ENCODE data around the gene TIMP2. TPM values are rescaled to one million over a fixed set of nuclear protein-coding genes. Genes with fewer than 3 reads are reported as not detected.

TIMP2 gene
- total and polyA plus RNA-seq, 2 of the 4 experiments (the other 2 are of a cell fraction) = 43.9 to 416 TPM

- no TSS peak for BruUV-seq (replicated peaks)
- dilution Hi-C loops (cut with HindIII; ENCODE audit: low sequenced_read_pairs, unreplicated experiment) = no loop called here
- Histone ChIP-seq H4K5ac (ENCODE audit: low read depth, low read length) (no peak overlapping the region), H3K56ac (ENCODE audit: extremely low read depth, insufficient read depth, low read length) (no peak overlapping the region), H2BK15ac (ENCODE audit: low read depth, low read length) (no peak overlapping the region), H3K9ac (ENCODE audit: low read depth, low read length) (no peak overlapping the region), H3K9me3 (ENCODE audit: control insufficient read depth, insufficient read depth, low read length) (no peaks in the 10 kb centered on the region), H3K4me1 (ENCODE audit: control insufficient read depth, insufficient read depth, low read length) (peaks cover 17% of the 10 kb centered on the region), H3K4me3 (ENCODE audit: insufficient read depth, low read depth, low read length) (no peak overlapping the region), H3K4me2 (ENCODE audit: low read depth, low read length) (no peak overlapping the region), H2BK5ac (ENCODE audit: low read depth, low read length, poor library complexity, severe bottlenecking) (no peak overlapping the region), H2AK9ac (replicated peaks; ENCODE audit: low read depth, low read length, poor library complexity) (no peak overlapping the region), H3K14ac (replicated peaks; ENCODE audit: low read depth, low read length) (no peak overlapping the region), H3K18ac (ENCODE audit: low read depth, low read length) (no peak overlapping the region), H3K36me3 (ENCODE audit: control insufficient read depth, insufficient read depth, low read length) (no peaks in the 10 kb centered on the region), H4K8ac (ENCODE audit: low read depth in 2 of 2, low read length in 2 of 2) (no peak overlapping the region), H2BK20ac (ENCODE audit: low read depth, low read length) (no peak overlapping the region), H4K20me1 (ENCODE audit: insufficient read depth, low read length) (peaks cover 6% of the 10 kb centered on the region; the same call in 1 of the 2 replicates), H3K23ac (ENCODE audit: low read depth, low read length) (no peak overlapping the region), H3K27me3 (ENCODE audit: control insufficient read depth, insufficient read depth, low read length) (no peaks in the 10 kb centered on the region; the same call in 1 of the 2 replicates), H2AK5ac (ENCODE audit: low read depth, low read length) (no peak overlapping the region), H2BK120ac (ENCODE audit: low read depth, low read length) (no peak overlapping the region), H3K4ac (ENCODE audit: low read depth, low read length) (no peak overlapping the region), H2AFZ (replicated peaks; ENCODE audit: low read length, poor library complexity) (no peak overlapping the region), H3K9me1 (ENCODE audit: insufficient read depth, low read length) (peaks cover 6% of the 10 kb centered on the region; the same call in 1 of the 2 replicates), H3K79me1 (ENCODE audit: low read depth in 1 of 2, low read length in 2 of 2) (0 out of 4 replicates have a peak, but pooled peaks cover 0 to 5% of the 10 kb centered on the region in 2 experiments), H3K27ac (ENCODE audit: insufficient read depth, low read length) (no peak overlapping the region), H4K91ac (ENCODE audit: insufficient read depth, low read depth, low read length) (no peak overlapping the region)
- ATAC-seq (ENCODE audit: low read depth) (no peak), DNase-seq (no peak)
- ChIA-PET CTCF (no interaction called here), POLR2A (ENCODE audit: unreplicated experiment) (no interaction called here)
- WGBS, 2 experiments (ENCODE audit: extremely low coverage in 2 of 2, insufficient read length in 1 of 2) = no CpG with 5 or more reads among the region's 5 CpGs
- TF ChIP-seq RAD21 (IDR thresholded peaks at IDR 0.05; ENCODE audit: low read length) (no peak), CTCF (conservative IDR thresholded peaks at IDR 0.05; ENCODE audit: low read depth, low read length) (no peak), USF2 (IDR thresholded peaks at IDR 0.05; ENCODE audit: low read depth, low read length) (no peak), MXI1 (IDR thresholded peaks at IDR 0.05; ENCODE audit: borderline replicate concordance, low read depth, low read length) (no peak), CEBPB (IDR thresholded peaks at IDR 0.05; ENCODE audit: low read depth, low read length) (no peak), RFX5 (IDR thresholded peaks at IDR 0.05; ENCODE audit: low read depth, low read length) (no peak), CHD1 (IDR thresholded peaks at IDR 0.05; ENCODE audit: low read depth, low read length) (no peak), POLR2A (IDR thresholded peaks at IDR 0.05; ENCODE audit: low read depth, low read length) (no peak)
- intact Hi-C loops (cut with micrococcal nuclease) = no loop called here
- in situ Hi-C loops (cut with MboI; ENCODE audit: low sequenced_read_pairs) = no loop called here
Observed at GRCh38 chr17:78940258-78940657, 15.1 kb upstream of the TIMP2 start.
